OCI-LY7 (cell line): ENCODE data around the gene TRIML1.

Experiments used
- EZH2phosphoT487 ChIP-seq: fragments of 200-600 bp; sonication (generic); IDR thresholded peaks from 2 replicates; pipeline ENCODE4 v1.6.1; 2018; ENCODE audit warnings: low read depth, borderline replicate concordance, mild to moderate bottlenecking, mixed run types, antibody characterized with exemption, low read length, moderate library complexity, mixed read lengths
- TF ChIP-seq, protein P1 (sequence below): fragments of 200-600 bp; sonication (generic); conservative IDR thresholded peaks from 2 replicates; pipeline ENCODE4 v1.5.1; 2014; ENCODE audit warnings: mild to moderate bottlenecking, antibody characterized with exemption, low read length, moderate library complexity, mixed read lengths

GRCh38 chr4:188190461-188190860 lies 51.2 kb downstream of the TRIML1 start:
- TF ChIP-seq, protein P1, sequence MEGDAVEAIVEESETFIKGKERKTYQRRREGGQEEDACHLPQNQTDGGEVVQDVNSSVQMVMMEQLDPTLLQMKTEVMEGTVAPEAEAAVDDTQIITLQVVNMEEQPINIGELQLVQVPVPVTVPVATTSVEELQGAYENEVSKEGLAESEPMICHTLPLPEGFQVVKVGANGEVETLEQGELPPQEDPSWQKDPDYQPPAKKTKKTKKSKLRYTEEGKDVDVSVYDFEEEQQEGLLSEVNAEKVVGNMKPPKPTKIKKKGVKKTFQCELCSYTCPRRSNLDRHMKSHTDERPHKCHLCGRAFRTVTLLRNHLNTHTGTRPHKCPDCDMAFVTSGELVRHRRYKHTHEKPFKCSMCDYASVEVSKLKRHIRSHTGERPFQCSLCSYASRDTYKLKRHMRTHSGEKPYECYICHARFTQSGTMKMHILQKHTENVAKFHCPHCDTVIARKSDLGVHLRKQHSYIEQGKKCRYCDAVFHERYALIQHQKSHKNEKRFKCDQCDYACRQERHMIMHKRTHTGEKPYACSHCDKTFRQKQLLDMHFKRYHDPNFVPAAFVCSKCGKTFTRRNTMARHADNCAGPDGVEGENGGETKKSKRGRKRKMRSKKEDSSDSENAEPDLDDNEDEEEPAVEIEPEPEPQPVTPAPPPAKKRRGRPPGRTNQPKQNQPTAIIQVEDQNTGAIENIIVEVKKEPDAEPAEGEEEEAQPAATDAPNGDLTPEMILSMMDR = no peak
- TF ChIP-seq EZH2phosphoT487 = no peak
